Upper lobe of right lung (tissue), 1 donor: ENCODE data around the gene TUBD1. TPM values are rescaled to one million over a fixed set of nuclear protein-coding genes. Genes with fewer than 3 reads are reported as not detected.
A peak's percentile ranks its signal among the peaks of the same experiment; 100 is the strongest.
"Not testable (repeated sequence)": the region's sequence is repeated elsewhere in the genome, so short reads cannot be mapped to it uniquely, and the experiment has no call there.

Experiments
- ATAC-seq: fragments of 200-7000 bp; cut with Tn5 transposase; one replicate; pipeline ENCODE4 v1.9.1; 2020; ENCODE audit warnings: mild to moderate bottlenecking, moderate library complexity
- DNase-seq: peaks from one replicate; pipeline ENCODE4 v3.0.0-alpha.2; 2020
- H3K27ac ChIP-seq: fragments of 200-600 bp; one replicate; pipeline ENCODE4 v1.8.0; 2022
- H3K27me3 ChIP-seq: fragments of 200-600 bp; one replicate; pipeline ENCODE4 v1.8.0; 2022; ENCODE audit warnings: mild to moderate bottlenecking
- H3K36me3 ChIP-seq: fragments of 200-600 bp; one replicate; pipeline ENCODE4 v1.8.0; 2022
- H3K4me1 ChIP-seq: fragments of 200-600 bp; one replicate; pipeline ENCODE4 v1.8.0; 2022
- H3K4me3 ChIP-seq: fragments of 200-600 bp; one replicate; pipeline ENCODE4 v1.8.0; 2022; ENCODE audit warnings: mild to moderate bottlenecking
- H3K9me3 ChIP-seq: fragments of 200-600 bp; one replicate; pipeline ENCODE4 v1.8.0; 2022
- intact Hi-C: fragments of 100-400 bp; cut with DNase I; formaldehyde crosslinking; loops from one replicate; pipeline ENCODE4 v1.11.0; 2022
- total RNA-seq: library from RNA; stranded (reverse); fragmentation: NEBNext Ultra II Directional; extraction: Animal tissue kit (Norgen Biotek cat#: 25700); gene quantifications from one replicate; pipeline ENCODE4 v1.2.1, GENCODE V29; 2021
- TF ChIP-seq, protein P1 (sequence below): fragments of 200-600 bp; IDR thresholded peaks from one replicate; pipeline ENCODE4 v1.8.0; 2022; ENCODE audit warnings: antibody characterized with exemption
- donor health status: DM: no; HTN: yes; CAD: no; lungs with severe emphysema.

Gene TUBD1
- total RNA-seq, 1 donor from 2014 or later: 15.3 TPM

DNA sequence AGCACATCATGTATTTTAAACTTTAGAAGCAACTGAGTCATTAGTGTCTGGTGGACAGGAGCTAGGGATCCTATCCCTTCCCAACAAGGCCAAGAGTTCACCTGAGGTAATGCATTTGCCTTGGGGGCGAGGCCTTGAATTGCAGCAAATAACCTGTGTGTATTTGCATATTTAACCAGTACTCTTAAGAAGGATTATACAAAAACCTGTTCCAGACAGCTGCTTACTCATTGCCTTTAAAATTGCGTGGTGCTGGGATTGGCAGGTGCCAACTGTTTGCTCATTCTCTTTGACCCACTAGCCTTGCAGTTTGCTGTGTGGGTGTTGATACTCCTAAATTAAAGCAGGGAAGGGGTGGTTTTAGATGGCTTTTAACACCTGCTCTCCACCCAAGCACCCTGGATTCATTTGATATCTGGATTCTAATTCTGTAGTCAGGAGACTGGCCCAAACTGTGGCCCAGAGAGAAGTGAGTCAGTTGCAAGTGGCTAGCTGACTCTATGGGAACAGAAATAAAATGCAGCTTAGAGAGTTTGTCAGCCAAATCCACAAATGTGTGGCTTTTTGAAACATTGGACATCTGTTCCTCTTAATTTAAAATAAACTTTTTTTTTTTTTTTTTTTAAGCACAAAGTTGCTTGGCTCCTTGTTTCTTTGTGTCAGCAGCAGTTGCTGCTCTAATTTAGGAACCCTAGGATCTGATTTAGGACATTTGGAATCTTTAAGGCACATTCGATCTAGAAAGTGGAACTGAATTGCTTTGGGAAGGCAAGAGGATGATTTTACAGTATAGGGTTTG is 46.9 kb downstream of the TUBD1 start:
- Histone ChIP-seq H3K4me1 (peaks cover 68% of the 10 kb centered on the region), H3K27me3 (no peaks in the 10 kb centered on the region), H3K27ac (peak overlapping the region; percentile 98), H3K4me3 (no peak overlapping the region), H3K36me3 (no peaks in the 10 kb centered on the region), H3K9me3 (no peaks in the 10 kb centered on the region)
- ATAC-seq (peak; percentile 55), DNase-seq (no peak)
- TF ChIP-seq, protein P1, sequence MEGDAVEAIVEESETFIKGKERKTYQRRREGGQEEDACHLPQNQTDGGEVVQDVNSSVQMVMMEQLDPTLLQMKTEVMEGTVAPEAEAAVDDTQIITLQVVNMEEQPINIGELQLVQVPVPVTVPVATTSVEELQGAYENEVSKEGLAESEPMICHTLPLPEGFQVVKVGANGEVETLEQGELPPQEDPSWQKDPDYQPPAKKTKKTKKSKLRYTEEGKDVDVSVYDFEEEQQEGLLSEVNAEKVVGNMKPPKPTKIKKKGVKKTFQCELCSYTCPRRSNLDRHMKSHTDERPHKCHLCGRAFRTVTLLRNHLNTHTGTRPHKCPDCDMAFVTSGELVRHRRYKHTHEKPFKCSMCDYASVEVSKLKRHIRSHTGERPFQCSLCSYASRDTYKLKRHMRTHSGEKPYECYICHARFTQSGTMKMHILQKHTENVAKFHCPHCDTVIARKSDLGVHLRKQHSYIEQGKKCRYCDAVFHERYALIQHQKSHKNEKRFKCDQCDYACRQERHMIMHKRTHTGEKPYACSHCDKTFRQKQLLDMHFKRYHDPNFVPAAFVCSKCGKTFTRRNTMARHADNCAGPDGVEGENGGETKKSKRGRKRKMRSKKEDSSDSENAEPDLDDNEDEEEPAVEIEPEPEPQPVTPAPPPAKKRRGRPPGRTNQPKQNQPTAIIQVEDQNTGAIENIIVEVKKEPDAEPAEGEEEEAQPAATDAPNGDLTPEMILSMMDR: no peak
- intact Hi-C loops: no loop called here

GRCh38 chr17:59844884-59845594 is 47.7 kb downstream of the TUBD1 start:
- Histone ChIP-seq H3K4me1 (peaks cover 69% of the 10 kb centered on the region), H3K36me3 (peaks cover 7% of the 10 kb centered on the region), H3K27ac (peak overlapping the region; percentile 98), H3K27me3 (no peaks in the 10 kb centered on the region), H3K9me3 (no peaks in the 10 kb centered on the region), H3K4me3 (no peak overlapping the region)
- intact Hi-C loops: no loop called here
- TF ChIP-seq, protein P1: no peak
- no peak for ATAC-seq
- DNase-seq: no peak

- Histone ChIP-seq H3K27me3 (no peaks in the 10 kb centered on the region), H3K9me3 (no peaks in the 10 kb centered on the region), H3K4me3 (peak overlapping the region; percentile 85), H3K27ac (peak overlapping the region; percentile 98), H3K36me3 (peaks cover 14% of the 10 kb centered on the region), H3K4me1 (peaks cover 55% of the 10 kb centered on the region)
- ATAC-seq (peak; percentile 46), DNase-seq (peak; percentile 71)
- TF ChIP-seq, protein P1: no peak
- intact Hi-C loops: no loop called here
Observed at GRCh38 chr17:59842901-59843652, 49.7 kb downstream of the TUBD1 start.

- peak overlapping the region; percentile 98 for H3K27ac ChIP-seq
- not testable (repeated sequence) for DNase-seq
Observed at GRCh38 chr17:59841882-59842263, 50.9 kb downstream of the TUBD1 start.

GRCh38 chr17:59841091-59841881 is 51.5 kb downstream of the TUBD1 start:
- Histone ChIP-seq H3K36me3 (peaks cover 14% of the 10 kb centered on the region), H3K27ac (peak overlapping the region; percentile 98), H3K4me1 (peaks cover 47% of the 10 kb centered on the region), H3K4me3 (peak overlapping the region; percentile 85)
- DNase-seq, ATAC-seq, H3K9me3 ChIP-seq, intact Hi-C loops, H3K27me3 ChIP-seq: not testable (repeated sequence)

More at GRCh38 chr17:59841882-59842263, 50.9 kb downstream of the TUBD1 start:
- H3K9me3 ChIP-seq, intact Hi-C loops, H3K27me3 ChIP-seq, ATAC-seq: not testable (repeated sequence)
- H3K4me1 ChIP-seq: peaks cover 47% of the 10 kb centered on the region
- H3K4me3 ChIP-seq: peak overlapping the region; percentile 85
- H3K36me3 ChIP-seq: peaks cover 14% of the 10 kb centered on the region
